RWPE2 (cell line): ENCODE results near the gene STX12.

Source experiments
- ATAC-seq: fragments of 200-7000 bp; cut with Tn5 transposase; 3 replicates; pipeline ENCODE4 v1.9.1; 2021; ENCODE audit warnings: low read depth
- DNase-seq: peaks from one replicate; pipeline ENCODE4 v3.0.0-alpha.2; 2020; ENCODE audit warnings: low spot score
- H3K27ac ChIP-seq: fragments of 450-650 bp; 2 replicates; pipeline ENCODE4 v1.5.1; 2017; ENCODE audit warnings: mild to moderate bottlenecking; ENCODE audit not compliant: poor library complexity, severe bottlenecking
- H3K27me3 ChIP-seq: fragments of 250-450 bp; sonication (Bioruptor Pico); 2 replicates; pipeline ENCODE4 v1.5.1; 2021; ENCODE audit warnings: mild to moderate bottlenecking, moderate library complexity; ENCODE audit not compliant: insufficient read depth, poor library complexity, severe bottlenecking
- H3K36me3 ChIP-seq: fragments of 250-450 bp; sonication (Bioruptor Pico); 2 replicates; pipeline ENCODE4 v1.5.1; 2020; ENCODE audit warnings: low read depth, mild to moderate bottlenecking, moderate library complexity
- H3K4me1 ChIP-seq: fragments of 250-450 bp; sonication (Bioruptor Pico); 2 replicates; pipeline ENCODE4 v1.5.1; 2021; ENCODE audit warnings: mild to moderate bottlenecking, moderate library complexity; ENCODE audit not compliant: insufficient read depth, poor library complexity, severe bottlenecking
- H3K4me3 ChIP-seq: fragments of 250-450 bp; sonication (Bioruptor Pico); 2 replicates; pipeline ENCODE4 v1.5.1; 2021; ENCODE audit warnings: mild to moderate bottlenecking, moderate library complexity; ENCODE audit not compliant: severe bottlenecking
- H3K9me3 ChIP-seq: fragments of 250-450 bp; sonication (Bioruptor Pico); 2 replicates; pipeline ENCODE4 v1.5.1; 2021; ENCODE audit warnings: mild to moderate bottlenecking, moderate library complexity; ENCODE audit not compliant: severe bottlenecking
- CTCF ChIP-seq: fragments of 450-650 bp; IDR thresholded peaks from one replicate; pipeline ENCODE4 v1.5.1; 2017; ENCODE audit warnings: mild to moderate bottlenecking, moderate library complexity; ENCODE audit not compliant: poor library complexity, severe bottlenecking

The STX12 gene

GRCh38 chr1:27862004-27862403, 89.0 kb downstream of the STX12 start:
- DNase-seq, result no peak
- no peaks in the 10 kb centered on the region for H3K9me3 ChIP-seq
- no peaks in the 10 kb centered on the region for H3K27me3 ChIP-seq
- H3K4me3 ChIP-seq, result no peak overlapping the region
- ATAC-seq, result no peak
- no peak for TF ChIP-seq CTCF
- H3K27ac ChIP-seq, result no peak overlapping the region
- no peaks in the 10 kb centered on the region for H3K36me3 ChIP-seq
- peaks cover 15% of the 10 kb centered on the region for H3K4me1 ChIP-seq

GRCh38 chr1:27862671-27863537, 89.9 kb downstream of the STX12 start:
- peak overlapping the region; percentile 38 for H3K27ac ChIP-seq
- ATAC-seq (peak; percentile 99), DNase-seq (no peak)
- H3K4me3 ChIP-seq, result no peak overlapping the region
- no peaks in the 10 kb centered on the region for H3K27me3 ChIP-seq
- peaks cover 15% of the 10 kb centered on the region for H3K4me1 ChIP-seq
- H3K9me3 ChIP-seq, result no peaks in the 10 kb centered on the region
- H3K36me3 ChIP-seq, result no peaks in the 10 kb centered on the region
- TF ChIP-seq CTCF, result no peak

- H3K27ac ChIP-seq, result peak overlapping the region; percentile 38
- no peak for ATAC-seq
- TF ChIP-seq CTCF, result no peak
These were observed 90.5 kb downstream of the STX12 start for GRCh38 chr1:27863538-27863915.

GRCh38 chr1:27864264-27864895, 91.4 kb downstream of the STX12 start:
- H3K4me1 ChIP-seq, result peaks cover 18% of the 10 kb centered on the region

More at GRCh38 chr1:27863538-27863915, 90.5 kb downstream of the STX12 start:
- Histone ChIP-seq H3K9me3 (no peaks in the 10 kb centered on the region), H3K36me3 (no peaks in the 10 kb centered on the region), H3K4me1 (peaks cover 17% of the 10 kb centered on the region), H3K4me3 (no peak overlapping the region), H3K27me3 (no peaks in the 10 kb centered on the region)
- DNase-seq, result no peak

More at GRCh38 chr1:27864264-27864895, 91.4 kb downstream of the STX12 start:
- Histone ChIP-seq H3K27ac (no peak overlapping the region), H3K36me3 (no peaks in the 10 kb centered on the region), H3K27me3 (no peaks in the 10 kb centered on the region), H3K9me3 (no peaks in the 10 kb centered on the region), H3K4me3 (no peak overlapping the region)
- DNase-seq (no peak), ATAC-seq (no peak)
- no peak for TF ChIP-seq CTCF
